Muscle layer of colon (tissue), 2 donors: ENCODE measurements around the gene SLC2A6.

Source experiments
- H3K27ac ChIP-seq: one replicate; pipeline ENCODE4 v1.7.0; 2013; ENCODE audit warnings: low read depth, mild to moderate bottlenecking, low read length, moderate library complexity
- H3K27me3 ChIP-seq, 2 donors: one replicate each; pipeline ENCODE4 v1.7.0; 2013; ENCODE audit warnings: low read length in 2 of 2, mild to moderate bottlenecking in 2 of 2; ENCODE audit not compliant: insufficient read depth in 2 of 2, control insufficient read depth in 1 of 2
- H3K36me3 ChIP-seq: one replicate; pipeline ENCODE4 v1.7.0; 2013; ENCODE audit warnings: mild to moderate bottlenecking, low read length; ENCODE audit not compliant: insufficient read depth
- H3K4me1 ChIP-seq: one replicate; pipeline ENCODE4 v1.7.0; 2013; ENCODE audit warnings: mild to moderate bottlenecking, low read length; ENCODE audit not compliant: insufficient read depth
- H3K4me3 ChIP-seq, 2 donors: one replicate each; pipeline ENCODE4 v1.7.0; 2013; ENCODE audit warnings: low read length in 2 of 2, low read depth in 1 of 2, mild to moderate bottlenecking in 1 of 2, moderate library complexity in 1 of 2
- H3K9ac ChIP-seq: one replicate; pipeline ENCODE4 v1.7.0; 2013; ENCODE audit warnings: low read length
- H3K9me3 ChIP-seq: one replicate; pipeline ENCODE4 v1.7.0; 2013; ENCODE audit warnings: mild to moderate bottlenecking, low read length
- donor health status: abdominal sarcoma.
- donor health status: Adenocarcinoma of cecum.

Gene SLC2A6

GRCh38 chr9:133505901-133506652 is 27.2 kb upstream of the SLC2A6 start:
- Histone ChIP-seq H3K4me1 (peaks cover 16% of the 10 kb centered on the region), H3K4me3 (no peak overlapping the region), H3K9ac (no peak overlapping the region), H3K27me3 (no peaks in the 10 kb centered on the region), H3K27ac (no peak overlapping the region), H3K9me3 (peaks cover 5% of the 10 kb centered on the region), H3K36me3 (no peaks in the 10 kb centered on the region)

- no peak overlapping the region for H3K4me3 ChIP-seq
- no peaks in the 10 kb centered on the region for H3K36me3 ChIP-seq
- peaks cover 5% of the 10 kb centered on the region for H3K9me3 ChIP-seq
- peaks cover 16% of the 10 kb centered on the region for H3K4me1 ChIP-seq
- no peak overlapping the region for H3K27ac ChIP-seq
- H3K9ac ChIP-seq = no peak overlapping the region
- H3K27me3 ChIP-seq = no peaks in the 10 kb centered on the region
These were observed 26.4 kb upstream of the SLC2A6 start for GRCh38 chr9:133505186-133505830.

- Histone ChIP-seq H3K36me3 (no peaks in the 10 kb centered on the region), H3K27ac (no peak overlapping the region), H3K9ac (no peak overlapping the region)
These were observed 23.2 kb upstream of the SLC2A6 start for GRCh38 chr9:133502112-133502511.

GRCh38 chr9:133499892-133500270 is 21.0 kb upstream of the SLC2A6 start:
- H3K27me3 ChIP-seq = no peaks in the 10 kb centered on the region
- no peaks in the 10 kb centered on the region for H3K4me1 ChIP-seq
- H3K27ac ChIP-seq = no peak overlapping the region
- peaks cover 5% of the 10 kb centered on the region for H3K9me3 ChIP-seq
- no peak overlapping the region for H3K9ac ChIP-seq
- no peaks in the 10 kb centered on the region for H3K36me3 ChIP-seq
- no peak overlapping the region for H3K4me3 ChIP-seq

More at GRCh38 chr9:133502112-133502511, 23.2 kb upstream of the SLC2A6 start:
- peaks cover 6% of the 10 kb centered on the region for H3K4me1 ChIP-seq
- H3K27me3 ChIP-seq = no peaks in the 10 kb centered on the region
- H3K4me3 ChIP-seq = no peak overlapping the region
- H3K9me3 ChIP-seq = peaks cover 5% of the 10 kb centered on the region

GRCh38 chr9:133499132-133499891 is 20.4 kb upstream of the SLC2A6 start:
- H3K9ac ChIP-seq = no peak overlapping the region
- no peak overlapping the region for H3K27ac ChIP-seq
- no peaks in the 10 kb centered on the region for H3K36me3 ChIP-seq
- no peaks in the 10 kb centered on the region for H3K27me3 ChIP-seq
- peaks cover 5% of the 10 kb centered on the region for H3K9me3 ChIP-seq
- H3K4me1 ChIP-seq = no peaks in the 10 kb centered on the region
- H3K4me3 ChIP-seq = no peak overlapping the region

GRCh38 chr9:133496861-133497842 is 18.3 kb upstream of the SLC2A6 start:
- H3K27ac ChIP-seq = no peak overlapping the region
- H3K4me1 ChIP-seq = no peaks in the 10 kb centered on the region
- H3K27me3 ChIP-seq = no peaks in the 10 kb centered on the region

GRCh38 chr9:133495327-133496293 is 16.7 kb upstream of the SLC2A6 start:
- Histone ChIP-seq H3K4me3 (no peak overlapping the region), H3K27ac (no peak overlapping the region), H3K9me3 (no peaks in the 10 kb centered on the region), H3K27me3 (no peaks in the 10 kb centered on the region), H3K36me3 (no peaks in the 10 kb centered on the region), H3K4me1 (no peaks in the 10 kb centered on the region), H3K9ac (no peak overlapping the region)

More at GRCh38 chr9:133496861-133497842, 18.3 kb upstream of the SLC2A6 start:
- Histone ChIP-seq H3K4me3 (no peak overlapping the region), H3K9me3 (peaks cover 5% of the 10 kb centered on the region), H3K36me3 (no peaks in the 10 kb centered on the region), H3K9ac (no peak overlapping the region)

- H3K4me1 ChIP-seq = no peaks in the 10 kb centered on the region
- H3K4me3 ChIP-seq = no peak overlapping the region
- H3K9ac ChIP-seq = no peak overlapping the region
- no peaks in the 10 kb centered on the region for H3K9me3 ChIP-seq
- no peaks in the 10 kb centered on the region for H3K27me3 ChIP-seq
- no peaks in the 10 kb centered on the region for H3K36me3 ChIP-seq
- H3K27ac ChIP-seq = no peak overlapping the region
These were observed 15.9 kb upstream of the SLC2A6 start for GRCh38 chr9:133494636-133495326.

GRCh38 chr9:133493845-133494540 is 15.1 kb upstream of the SLC2A6 start:
- no peaks in the 10 kb centered on the region for H3K4me1 ChIP-seq
- no peaks in the 10 kb centered on the region for H3K27me3 ChIP-seq
- H3K9ac ChIP-seq = no peak overlapping the region
- H3K9me3 ChIP-seq = no peaks in the 10 kb centered on the region
- no peaks in the 10 kb centered on the region for H3K36me3 ChIP-seq
- no peak overlapping the region for H3K27ac ChIP-seq
- H3K4me3 ChIP-seq = no peak overlapping the region
